Urinary bladder (tissue), 4 donors: Measurements from ENCODE around the gene OSTF1. TPM values are rescaled to one million over a fixed set of nuclear protein-coding genes. Genes with fewer than 3 reads are reported as not detected.

Experiments
- DNase-seq: peaks from one replicate; pipeline ENCODE4 v3.0.0-alpha.2; 2015; ENCODE audit errors: extremely low spot score
- H3K27ac ChIP-seq: one replicate; pipeline ENCODE4 v1.5.1; 2013; ENCODE audit warnings: low read depth, mild to moderate bottlenecking, moderate library complexity
- H3K36me3 ChIP-seq: one replicate; pipeline ENCODE4 v1.6.1; 2013; ENCODE audit warnings: mild to moderate bottlenecking, moderate library complexity; ENCODE audit not compliant: insufficient read depth
- H3K4me1 ChIP-seq: one replicate; pipeline ENCODE4 v1.6.1; 2013; ENCODE audit warnings: mild to moderate bottlenecking, moderate library complexity; ENCODE audit not compliant: insufficient read depth
- H3K4me3 ChIP-seq: one replicate; pipeline ENCODE4 v1.5.1; 2013; ENCODE audit warnings: low read depth, low read length
- WGBS: extraction: QIAGEN DNeasy Blood & Tissue Kit; methylation state at CpG from one replicate; pipeline ENCODE4 v1.1.7; 2013; 5-methylcytosine and 5-hydroxymethylcytosine counted together
- polyA plus RNA-seq: library from polyadenylated mRNA; stranded (reverse); fragments of 200-250 nt; gene quantifications from one replicate; pipeline ENCODE4 v1.2.3, GENCODE V29; 2013
- small RNA-seq: library from RNA; depleted of rRNA; stranded (forward); fragments of <200 nt; gene quantifications from one replicate; pipeline ENCODE3, GENCODE V24; 2014
- total RNA-seq: library from RNA; depleted of rRNA; stranded (reverse); fragments of >200 nt; gene quantifications from one replicate; pipeline ENCODE4 v1.2.3, GENCODE V29; 2014
- donor health status: healthy with polysubstance abuse.
- donor health status: healthy.

Gene OSTF1
- total and polyA plus RNA-seq, 2 donors: 32.7 to 32.9 TPM

DNA sequence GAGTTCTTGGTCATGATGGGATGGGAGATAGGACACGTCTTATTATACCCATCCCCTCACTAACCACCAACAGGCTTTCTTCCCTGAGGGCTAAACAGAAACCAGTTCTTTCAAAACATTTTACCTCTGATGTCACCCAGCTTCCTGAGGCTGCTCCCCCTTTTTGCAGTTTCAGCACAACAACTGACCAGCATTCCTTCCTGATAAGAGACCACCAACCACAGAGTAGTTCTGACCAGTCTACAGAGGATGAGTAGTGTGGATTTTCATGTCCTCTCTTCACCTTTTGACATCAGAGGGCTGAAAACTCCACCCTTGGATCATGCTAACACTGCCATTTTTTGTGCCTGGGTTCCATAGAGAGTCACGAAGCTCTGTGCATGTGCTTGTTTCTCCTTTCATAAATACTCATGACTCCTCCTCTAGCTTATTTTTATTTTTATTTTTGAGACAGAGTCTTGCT, 82.6 kb downstream of the OSTF1 start:
- H3K4me1 ChIP-seq: no peaks in the 10 kb centered on the region
- no peak overlapping the region for H3K4me3 ChIP-seq
- H3K27ac ChIP-seq: no peak overlapping the region
- no peaks in the 10 kb centered on the region for H3K36me3 ChIP-seq
- 93% methylated on average over 2 of the region's 2 CpGs for WGBS
- DNase-seq: no peak

DNA sequence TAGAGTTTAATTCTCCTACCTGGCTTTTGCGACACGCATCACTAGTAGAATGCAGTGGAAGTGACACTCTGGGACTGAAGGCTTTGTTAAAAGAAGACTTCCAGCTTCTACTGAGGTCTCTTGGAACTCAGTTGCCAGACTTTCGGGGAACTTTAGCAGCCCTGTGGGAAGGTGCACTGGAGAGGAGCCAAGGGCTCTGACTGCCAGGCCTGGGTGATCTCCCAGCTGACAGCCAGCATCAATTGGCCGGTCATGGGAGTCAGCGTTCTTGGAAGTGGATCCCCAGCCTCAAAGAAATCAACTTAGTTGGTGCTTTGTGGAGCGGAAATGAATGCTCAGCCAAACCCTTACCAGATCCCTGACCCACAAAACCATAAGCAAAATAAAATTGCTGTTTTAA, 87.1 kb downstream of the OSTF1 start:
- no peak overlapping the region for H3K4me3 ChIP-seq
- no peaks in the 10 kb centered on the region for H3K4me1 ChIP-seq
- H3K27ac ChIP-seq: no peak overlapping the region
- no peaks in the 10 kb centered on the region for H3K36me3 ChIP-seq
- 83% methylated on average over 6 of the region's 6 CpGs for WGBS
- DNase-seq: no peak

DNA sequence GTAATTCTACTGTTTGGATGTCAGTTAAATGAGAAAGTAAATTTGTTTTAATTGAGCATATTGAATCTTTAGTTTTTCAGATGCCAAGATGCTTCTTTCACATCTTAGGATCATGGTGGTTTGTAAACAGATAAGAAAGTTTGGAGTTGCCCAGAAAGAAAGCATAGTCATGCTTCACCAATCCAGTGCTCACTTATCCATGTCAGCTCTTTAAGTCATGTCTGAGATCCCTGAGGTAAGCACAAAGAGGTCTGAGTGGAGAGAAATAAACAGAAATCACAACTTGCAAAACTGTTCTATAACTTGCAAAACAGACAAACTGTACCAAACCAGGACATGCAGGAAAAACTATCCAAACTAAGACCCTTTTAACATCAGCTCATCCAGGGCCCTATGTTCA, 87.7 kb downstream of the OSTF1 start:
- Histone ChIP-seq H3K27ac (no peak overlapping the region), H3K36me3 (no peaks in the 10 kb centered on the region), H3K4me3 (no peak overlapping the region), H3K4me1 (no peaks in the 10 kb centered on the region)
- no peak for DNase-seq

DNA sequence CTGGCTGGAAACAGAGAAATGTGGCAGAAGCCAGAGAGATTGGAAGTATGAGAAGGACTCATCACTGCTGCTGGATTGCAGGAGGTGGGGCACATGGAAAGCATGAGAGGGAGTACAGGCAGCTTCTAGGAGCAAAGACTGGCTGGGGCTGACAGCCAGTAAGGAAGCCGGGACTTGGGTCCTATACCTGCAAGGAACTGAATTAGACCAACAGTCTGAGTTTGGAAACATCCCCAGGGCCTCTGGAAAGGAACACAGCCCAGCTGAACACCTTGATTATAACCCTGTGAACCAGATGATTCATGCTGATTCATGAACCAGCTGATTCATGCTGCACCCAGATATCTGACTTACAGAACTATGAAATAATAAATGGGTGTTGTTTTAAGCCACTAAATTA, 93.4 kb downstream of the OSTF1 start:
- H3K4me3 ChIP-seq: no peak overlapping the region
- DNase-seq: no peak
- peaks cover 3% of the 10 kb centered on the region for H3K36me3 ChIP-seq
- no peak overlapping the region for H3K27ac ChIP-seq
- WGBS: 85% methylated on average over 1 of the region's 1 CpG
- H3K4me1 ChIP-seq: no peaks in the 10 kb centered on the region

DNA sequence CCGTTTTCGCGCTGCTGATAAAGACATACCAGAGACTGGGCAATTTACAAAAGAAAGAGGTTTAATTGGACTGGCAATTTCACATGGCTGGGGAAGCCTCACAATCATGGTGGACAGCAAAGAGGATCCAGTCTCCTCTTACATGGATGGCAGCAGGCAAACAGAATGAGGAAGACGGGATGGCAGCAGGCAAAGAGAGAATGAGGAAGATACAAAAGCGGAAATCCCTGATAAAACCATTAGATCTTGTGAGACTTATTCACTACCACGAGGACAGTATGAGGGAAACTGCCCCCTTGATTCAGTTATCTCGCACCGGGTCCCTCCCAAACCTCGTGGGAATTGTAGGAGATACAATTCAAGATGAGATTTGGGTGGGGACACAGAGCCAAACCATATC, 95.0 kb downstream of the OSTF1 start:
- no peak overlapping the region for H3K4me3 ChIP-seq
- WGBS: 91% methylated on average over 9 of the region's 9 CpGs
- H3K4me1 ChIP-seq: no peaks in the 10 kb centered on the region
- H3K27ac ChIP-seq: no peak overlapping the region
- H3K36me3 ChIP-seq: peaks cover 3% of the 10 kb centered on the region
- DNase-seq: no peak

DNA sequence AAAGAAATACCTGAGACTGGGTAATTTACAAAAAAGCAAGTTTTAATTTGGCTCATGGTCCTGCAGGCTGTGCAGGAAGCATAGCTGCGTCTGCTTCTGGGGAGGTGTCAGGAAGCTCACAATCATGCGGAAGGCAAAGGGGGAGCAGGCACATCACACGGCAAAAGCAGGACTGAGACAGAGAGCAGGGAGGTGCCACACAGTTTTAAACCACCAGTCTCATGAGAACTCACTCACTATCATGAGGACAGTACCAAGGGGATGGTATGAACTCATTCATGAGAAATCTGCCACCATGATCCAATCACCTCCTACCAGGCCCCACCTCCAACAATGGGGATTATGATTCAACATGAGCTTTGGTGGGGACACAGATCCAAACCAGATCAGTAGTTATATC, 96.2 kb downstream of the OSTF1 start:
- no peak overlapping the region for H3K27ac ChIP-seq
- DNase-seq: no peak
- no peaks in the 10 kb centered on the region for H3K4me1 ChIP-seq
- H3K36me3 ChIP-seq: peaks cover 3% of the 10 kb centered on the region
- 60% methylated on average over 3 of the region's 3 CpGs for WGBS
- H3K4me3 ChIP-seq: no peak overlapping the region

DNA sequence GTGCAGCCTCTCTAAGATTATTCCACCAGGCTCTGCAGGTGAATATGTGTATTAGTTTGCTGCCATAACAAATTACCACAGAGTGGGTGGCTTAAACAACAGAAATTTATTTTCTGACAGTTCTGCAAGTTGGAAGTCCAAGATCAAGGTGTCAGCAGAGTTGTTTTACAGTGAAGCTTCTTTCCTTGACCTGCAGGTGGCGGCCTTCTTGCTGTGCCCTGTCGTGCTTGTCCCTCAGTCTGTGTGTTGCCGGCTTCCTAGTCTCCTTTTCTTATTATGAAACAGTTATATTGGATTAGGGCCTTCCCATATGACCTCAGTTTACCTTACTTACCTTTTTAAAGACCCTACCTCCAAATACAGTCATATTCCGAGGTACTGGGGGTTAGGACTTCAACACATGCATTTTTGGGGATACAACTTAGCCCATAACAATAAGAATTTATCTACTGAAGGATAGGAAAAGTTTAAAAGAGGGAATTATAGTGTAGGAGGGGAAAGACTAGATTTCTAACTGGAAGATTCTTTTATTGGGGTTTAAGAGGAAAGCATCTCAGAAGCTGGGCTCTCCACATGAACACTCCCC, 97.4 kb downstream of the OSTF1 start:
- DNase-seq: no peak
- 31% methylated on average over 4 of the region's 4 CpGs for WGBS
- Histone ChIP-seq H3K4me1 (no peaks in the 10 kb centered on the region), H3K4me3 (no peak overlapping the region), H3K27ac (no peak overlapping the region), H3K36me3 (peaks cover 3% of the 10 kb centered on the region)

DNA sequence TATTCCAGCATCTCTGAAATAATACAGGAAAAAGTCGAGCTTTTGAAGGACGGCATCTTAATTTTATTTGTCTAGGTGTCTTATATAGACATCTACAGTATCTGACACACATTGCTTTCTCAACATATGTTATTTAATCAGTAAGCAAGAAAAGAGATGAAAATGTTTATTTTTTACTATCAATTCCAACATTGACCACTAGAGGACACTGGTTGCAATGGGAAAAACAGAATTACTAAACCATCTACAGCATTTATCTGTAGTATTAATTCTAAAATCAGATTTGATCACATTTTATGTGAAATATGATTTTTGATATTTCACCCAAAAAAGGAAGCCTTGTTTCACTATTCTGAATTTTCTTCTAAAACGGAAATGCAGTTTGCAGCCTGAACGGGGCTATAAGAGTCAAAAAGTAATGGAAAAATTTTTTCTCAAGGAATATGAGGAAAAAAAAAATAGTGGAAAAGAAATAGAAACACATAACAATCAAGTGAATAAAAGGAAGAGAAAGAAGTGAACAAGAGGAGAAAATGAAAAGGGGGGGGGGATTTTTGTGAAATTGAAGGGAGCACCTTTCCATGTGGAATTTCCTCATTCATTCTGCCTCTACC, 98.6 kb downstream of the OSTF1 start:
- H3K4me1 ChIP-seq: no peaks in the 10 kb centered on the region
- no peak overlapping the region for H3K4me3 ChIP-seq
- no peak for DNase-seq
- 29% methylated on average over 4 of the region's 4 CpGs for WGBS
- peaks cover 3% of the 10 kb centered on the region for H3K36me3 ChIP-seq
- no peak overlapping the region for H3K27ac ChIP-seq

DNA sequence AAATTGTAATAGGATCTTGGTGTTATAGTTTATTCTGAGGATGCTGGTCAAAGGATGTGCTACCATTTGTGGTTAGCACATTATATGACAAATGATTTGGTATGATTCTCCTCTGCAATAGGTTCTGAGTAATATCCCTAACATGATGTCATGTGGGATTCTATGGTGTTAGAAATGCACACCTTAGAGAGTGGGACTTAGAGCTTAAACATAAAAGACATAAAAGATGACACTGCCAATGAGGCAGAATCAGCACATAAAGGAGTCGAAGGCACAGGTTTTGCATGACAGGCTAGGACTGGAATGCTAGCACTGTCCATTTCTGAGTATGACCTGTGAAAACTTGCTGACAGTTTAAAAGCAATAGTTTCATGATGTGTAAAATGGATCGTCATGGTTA, 100.4 kb downstream of the OSTF1 start:
- Histone ChIP-seq H3K4me3 (no peak overlapping the region), H3K27ac (no peak overlapping the region), H3K4me1 (no peaks in the 10 kb centered on the region), H3K36me3 (no peaks in the 10 kb centered on the region)
- no peak for DNase-seq
- WGBS: 86% methylated on average over 2 of the region's 2 CpGs

DNA sequence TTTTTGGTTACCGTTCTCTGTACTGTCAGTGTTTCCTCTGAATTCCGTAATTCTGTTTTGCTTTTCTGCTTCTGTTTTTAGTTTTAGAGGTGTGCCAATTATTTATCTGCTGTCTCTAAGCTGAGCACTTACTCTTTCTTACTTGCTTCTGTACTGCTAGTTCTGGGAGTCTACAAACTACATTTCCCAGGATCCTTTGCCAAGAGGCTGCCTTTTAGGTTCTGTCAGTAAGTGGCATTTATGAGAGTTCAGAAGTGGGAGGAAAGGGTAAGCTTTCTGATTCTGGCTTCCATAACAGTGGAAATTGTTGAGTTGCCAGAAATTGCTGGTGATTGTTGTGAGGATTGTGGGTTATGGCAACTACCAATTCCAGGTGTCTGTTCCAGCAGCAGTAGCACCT, 102.4 kb downstream of the OSTF1 start:
- no peaks in the 10 kb centered on the region for H3K36me3 ChIP-seq
- H3K4me1 ChIP-seq: no peaks in the 10 kb centered on the region
- WGBS: 82% methylated on average over 2 of the region's 2 CpGs
- no peak for DNase-seq
- H3K4me3 ChIP-seq: no peak overlapping the region
- no peak overlapping the region for H3K27ac ChIP-seq

Small RNA genes within 50 kb of the gene (small RNA-seq; reads per million reads assigned to genes)
- not detected for gene RF00019

Other genes starting within 250 kb of the OSTF1 start
- 0.63 TPM for gene TRPM6, start 200.6 kb upstream of the OSTF1 start, total RNA-seq
- 0.24 TPM for gene TRPM6, start 200.6 kb upstream of the OSTF1 start, polyA plus RNA-seq
- gene C9orf40, start 135.6 kb upstream of the OSTF1 start, total RNA-seq: 5.4 TPM
- gene C9orf40, start 135.6 kb upstream of the OSTF1 start, polyA plus RNA-seq: 6.7 TPM
- 42.3 TPM for gene CARNMT1, start 60.2 kb upstream of the OSTF1 start, total RNA-seq
- 5.2 TPM for gene CARNMT1, start 60.2 kb upstream of the OSTF1 start, polyA plus RNA-seq
- 20.4 TPM for gene NMRK1, start 359 bp upstream of the OSTF1 start, total RNA-seq
- gene NMRK1, start 359 bp upstream of the OSTF1 start, polyA plus RNA-seq: 18.9 TPM